ENCODE data around the gene C14orf180. TPM values are rescaled to one million over a fixed set of nuclear protein-coding genes. Genes with fewer than 3 reads are reported as not detected.

C14orf180 gene
- polyA plus RNA-seq, 1 donor (not counting 4 experiments of a cell fraction or from before 2014, with no cell fraction given) = not detected

DNA sequence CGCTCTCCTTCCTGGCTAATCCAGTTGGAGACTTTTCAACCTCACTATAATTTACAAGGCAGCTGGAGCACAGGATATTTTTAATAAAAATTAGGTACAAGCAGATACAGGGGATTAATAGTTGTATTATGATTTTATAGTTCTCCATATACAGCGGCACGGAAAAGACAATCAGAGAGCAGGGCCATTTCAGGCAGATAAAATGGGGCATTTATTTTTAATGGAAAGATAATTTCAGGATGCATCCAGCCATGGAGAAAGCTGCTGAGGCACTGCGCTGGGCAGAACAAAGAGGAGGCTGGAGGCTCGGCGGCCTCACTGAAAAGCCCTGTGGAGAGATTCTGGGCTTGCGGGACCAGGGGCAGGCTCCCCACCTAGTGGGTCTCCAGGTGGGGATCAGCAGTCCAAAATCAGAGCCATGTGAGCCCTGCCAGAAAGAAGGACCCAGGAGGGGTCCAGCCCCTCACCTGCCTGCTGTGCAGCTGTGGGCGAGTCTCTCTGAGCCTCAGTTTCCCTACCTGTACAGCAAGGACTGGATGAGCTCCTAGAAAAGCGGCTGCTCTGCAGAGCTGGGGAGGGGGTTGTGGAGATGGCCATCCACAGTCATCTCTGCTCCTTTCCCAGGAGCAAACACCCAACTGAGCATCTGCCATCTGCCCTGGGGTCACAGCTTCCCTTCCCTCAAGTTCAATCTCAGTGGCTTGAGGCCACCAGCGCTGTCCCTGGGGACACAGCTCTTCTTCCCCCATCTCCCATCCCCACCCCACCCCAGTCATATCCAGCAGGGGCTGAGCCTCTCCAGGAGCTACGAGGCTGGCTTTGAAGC lies 23.9 kb upstream of the C14orf180 start:
- Histone ChIP-seq H3K4me2 (ENCODE audit: control insufficient read depth, extremely low read depth, insufficient read depth, low read depth, low read length) (no peak overlapping the region), H3K4me3 (ENCODE audit: control insufficient read depth in 2 of 3, extremely low read depth in 1 of 3, insufficient read depth in 2 of 3, low read depth in 1 of 3, low read length in 3 of 3) (no peak overlapping the region), H3K27me3 (ENCODE audit: control insufficient read depth, extremely low read depth, insufficient read depth, low read length) (peaks cover 6% of the 10 kb centered on the region), H3K9me3 (ENCODE audit: control insufficient read depth, low read depth, low read length) (no peaks in the 10 kb centered on the region), H3K9me1 (ENCODE audit: control insufficient read depth, extremely low read depth, insufficient read depth, low read length) (no peaks in the 10 kb centered on the region), H4K20me1 (ENCODE audit: control insufficient read depth, extremely low read depth, insufficient read depth, low read length) (no peaks in the 10 kb centered on the region), H2AFZ (ENCODE audit: control insufficient read depth, low read length) (no peak overlapping the region), H3K9ac (ENCODE audit: control insufficient read depth, extremely low read depth, insufficient read depth, low read length) (no peak overlapping the region), H3K79me2 (ENCODE audit: control insufficient read depth, insufficient read depth, low read length) (no peaks in the 10 kb centered on the region), H3K36me3 (ENCODE audit: control insufficient read depth in 2 of 2, extremely low read depth in 1 of 2, insufficient read depth in 2 of 2, low read length in 2 of 2) (no peaks in the 10 kb centered on the region), H3K4me1 (ENCODE audit: control insufficient read depth, extremely low read depth, insufficient read depth, low read length) (no peaks in the 10 kb centered on the region), H3K27ac (ENCODE audit: control insufficient read depth, insufficient read depth, low read length) (no peak overlapping the region)
- TF ChIP-seq, protein P1, sequence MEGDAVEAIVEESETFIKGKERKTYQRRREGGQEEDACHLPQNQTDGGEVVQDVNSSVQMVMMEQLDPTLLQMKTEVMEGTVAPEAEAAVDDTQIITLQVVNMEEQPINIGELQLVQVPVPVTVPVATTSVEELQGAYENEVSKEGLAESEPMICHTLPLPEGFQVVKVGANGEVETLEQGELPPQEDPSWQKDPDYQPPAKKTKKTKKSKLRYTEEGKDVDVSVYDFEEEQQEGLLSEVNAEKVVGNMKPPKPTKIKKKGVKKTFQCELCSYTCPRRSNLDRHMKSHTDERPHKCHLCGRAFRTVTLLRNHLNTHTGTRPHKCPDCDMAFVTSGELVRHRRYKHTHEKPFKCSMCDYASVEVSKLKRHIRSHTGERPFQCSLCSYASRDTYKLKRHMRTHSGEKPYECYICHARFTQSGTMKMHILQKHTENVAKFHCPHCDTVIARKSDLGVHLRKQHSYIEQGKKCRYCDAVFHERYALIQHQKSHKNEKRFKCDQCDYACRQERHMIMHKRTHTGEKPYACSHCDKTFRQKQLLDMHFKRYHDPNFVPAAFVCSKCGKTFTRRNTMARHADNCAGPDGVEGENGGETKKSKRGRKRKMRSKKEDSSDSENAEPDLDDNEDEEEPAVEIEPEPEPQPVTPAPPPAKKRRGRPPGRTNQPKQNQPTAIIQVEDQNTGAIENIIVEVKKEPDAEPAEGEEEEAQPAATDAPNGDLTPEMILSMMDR (optimal IDR thresholded peaks at IDR 0.05 in 1 of 3, IDR thresholded peaks at IDR 0.05 in 1 of 3, conservative IDR thresholded peaks at IDR 0.05 in 1 of 3; ENCODE audit: extremely low read depth in 1 of 3, insufficient read depth in 2 of 3, low read length in 3 of 3) = no peak
- TF ChIP-seq EZH2 (IDR thresholded peaks at IDR 0.05; ENCODE audit: low read length) = no peak
- dilution Hi-C loops (cut with MboI; ENCODE audit: extremely low pct_ligation_motif_present, low sequenced_read_pairs) = no loop called here
- DNase-seq (ENCODE audit: low read depth, low spot score) = no peak
- FAIRE-seq = no peak

DNA sequence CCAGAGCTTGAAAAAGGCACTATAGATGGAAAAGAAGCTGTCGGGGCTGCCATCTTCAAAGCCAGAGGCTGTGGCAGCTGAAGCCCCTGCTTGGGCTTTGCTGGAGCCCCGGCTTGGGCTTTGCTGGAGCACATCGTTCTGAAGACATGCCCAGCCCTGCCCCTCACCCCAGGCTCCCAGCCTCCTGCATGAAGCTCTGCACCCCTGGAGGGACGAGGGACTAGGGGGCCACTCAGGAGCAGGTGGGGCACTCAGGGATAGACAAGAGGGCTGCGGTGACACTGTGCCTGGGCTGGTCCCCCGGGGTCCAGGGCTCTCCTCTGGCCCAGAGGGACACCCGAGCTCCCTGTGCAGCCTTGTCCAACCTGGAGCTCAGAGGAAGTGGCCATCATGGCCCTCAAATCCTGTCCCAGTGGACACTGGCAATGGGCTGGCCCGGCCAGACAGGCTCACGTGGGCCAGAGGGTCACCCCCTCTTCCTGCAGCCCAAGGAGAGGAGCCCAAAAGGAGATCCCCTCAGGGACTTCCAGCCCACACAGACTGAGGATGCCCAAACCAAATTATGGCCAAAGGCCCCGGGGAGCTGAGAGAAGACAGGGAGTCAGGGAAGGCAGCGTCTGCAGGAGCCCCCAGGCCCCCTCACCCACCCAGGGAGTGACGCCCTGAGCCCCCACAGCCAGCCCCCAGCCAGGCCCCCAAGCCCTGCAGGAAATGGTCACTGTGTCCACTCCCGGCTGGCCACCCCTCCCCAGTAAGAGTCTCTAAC lies 23.1 kb upstream of the C14orf180 start:
- H3K27ac ChIP-seq (ENCODE audit: control insufficient read depth, insufficient read depth, low read length) = no peak overlapping the region
- H3K79me2 ChIP-seq (ENCODE audit: control insufficient read depth, insufficient read depth, low read length) = no peaks in the 10 kb centered on the region
- no peak overlapping the region for H3K4me3 ChIP-seq (ENCODE audit: control insufficient read depth in 2 of 3, extremely low read depth in 1 of 3, insufficient read depth in 2 of 3, low read depth in 1 of 3, low read length in 3 of 3)
- H4K20me1 ChIP-seq (ENCODE audit: control insufficient read depth, extremely low read depth, insufficient read depth, low read length) = no peaks in the 10 kb centered on the region
- DNase-seq (ENCODE audit: low read depth, low spot score) = no peak
- H3K27me3 ChIP-seq (ENCODE audit: control insufficient read depth, extremely low read depth, insufficient read depth, low read length) = peaks cover 6% of the 10 kb centered on the region
- H3K9me3 ChIP-seq (ENCODE audit: control insufficient read depth, low read depth, low read length) = no peaks in the 10 kb centered on the region
- no peak overlapping the region for H3K4me2 ChIP-seq (ENCODE audit: control insufficient read depth, extremely low read depth, insufficient read depth, low read depth, low read length)
- dilution Hi-C loops (cut with MboI; ENCODE audit: extremely low pct_ligation_motif_present, low sequenced_read_pairs) = no loop called here
- TF ChIP-seq, protein P1 (optimal IDR thresholded peaks at IDR 0.05 in 1 of 3, IDR thresholded peaks at IDR 0.05 in 1 of 3, conservative IDR thresholded peaks at IDR 0.05 in 1 of 3; ENCODE audit: extremely low read depth in 1 of 3, insufficient read depth in 2 of 3, low read length in 3 of 3) = no peak
- TF ChIP-seq EZH2 (IDR thresholded peaks at IDR 0.05; ENCODE audit: low read length) = no peak
- no peaks in the 10 kb centered on the region for H3K36me3 ChIP-seq (ENCODE audit: control insufficient read depth in 2 of 2, extremely low read depth in 1 of 2, insufficient read depth in 2 of 2, low read length in 2 of 2)
- H3K4me1 ChIP-seq (ENCODE audit: control insufficient read depth, extremely low read depth, insufficient read depth, low read length) = no peaks in the 10 kb centered on the region
- no peak overlapping the region for H2AFZ ChIP-seq (ENCODE audit: control insufficient read depth, low read length)
- no peak for FAIRE-seq
- no peaks in the 10 kb centered on the region for H3K9me1 ChIP-seq (ENCODE audit: control insufficient read depth, extremely low read depth, insufficient read depth, low read length)
- no peak overlapping the region for H3K9ac ChIP-seq (ENCODE audit: control insufficient read depth, extremely low read depth, insufficient read depth, low read length)
